HAP-1 (cell line): Measurements from ENCODE around the gene COX4I1.

ENCODE experiments used
- DNase-seq, 2 experiments: peaks; one replicate each; pipeline ENCODE4 v3.0.0-alpha.2; 2016 to 2020; ENCODE audit warnings: low spot score in 2 of 2
- H3K27me3 ChIP-seq: fragments of 250-450 bp; sonication (Bioruptor Pico); 2 replicates; pipeline ENCODE4 v1.5.1; 2020; ENCODE audit warnings: low read depth, mild to moderate bottlenecking, moderate library complexity
- H3K36me3 ChIP-seq: fragments of 250-450 bp; sonication (Bioruptor Pico); replicated peaks from 2 replicates; pipeline ENCODE4 v1.5.1; 2020; ENCODE audit warnings: mild to moderate bottlenecking
- H3K4me1 ChIP-seq: fragments of 250-450 bp; sonication (Bioruptor Pico); 2 replicates; pipeline ENCODE4 v1.5.1; 2020; ENCODE audit warnings: mild to moderate bottlenecking
- H3K4me3 ChIP-seq: fragments of 250-450 bp; sonication (Bioruptor Pico); 2 replicates; pipeline ENCODE4 v1.5.1; 2020; ENCODE audit warnings: mild to moderate bottlenecking, moderate library complexity
- H3K9me3 ChIP-seq: fragments of 250-450 bp; sonication (Bioruptor Pico); 2 replicates; pipeline ENCODE4 v1.5.1; 2020; ENCODE audit warnings: mild to moderate bottlenecking, moderate library complexity
- in situ Hi-C: fragments of 300-500 bp; cut with MboI; formaldehyde crosslinking; loops from 3 replicates; pipeline ENCODE4 v1.14.3; 2020; ENCODE audit warnings: low sequenced_read_pairs, inconsistent platforms, mixed read lengths

Gene COX4I1

GRCh38 chr16:85799497-85800320, at the start of gene COX4I1, which contains the start of gene EMC8:
Gene COX4I1 (plus strand): TSS chr16:85799695. CDS start chr16:85801206, 1,511 bp downstream.
Gene EMC8 (minus strand): TSS chr16:85799544. CDS start chr16:85799295, 249 bp downstream.
- Histone ChIP-seq H3K4me1 (peaks cover 19% of the 10 kb centered on the region; the same call in 1 of the 2 replicates), H3K9me3 (no peaks in the 10 kb centered on the region), H3K4me3 (peak within 1 kb of the TSS; percentile 88), H3K36me3 (peaks cover 77% of the 10 kb centered on the region), H3K27me3 (no peaks in the 10 kb centered on the region)
- in situ Hi-C loops: no loop called here
- DNase-seq: peak; percentile 92 to 96

DNA sequence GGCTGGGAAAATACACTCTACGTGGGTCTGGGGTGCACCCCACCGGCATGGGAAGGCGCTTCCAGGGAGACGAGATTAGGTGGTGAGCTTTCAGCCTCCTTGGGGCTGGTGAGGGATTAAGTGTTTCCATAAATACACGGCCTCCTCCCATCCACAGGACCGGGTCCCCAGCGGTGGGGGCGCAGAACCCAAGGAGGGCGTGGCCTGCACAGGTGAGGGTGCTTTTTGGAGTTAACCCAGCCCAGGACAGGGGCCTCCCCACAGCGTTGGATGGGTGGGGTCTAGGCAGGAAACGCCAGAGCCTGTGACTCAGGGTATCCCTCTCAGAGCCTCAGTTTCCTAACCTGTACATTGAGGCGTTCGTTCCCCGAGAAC, 49.7 kb upstream of the COX4I1 start:
- no peaks in the 10 kb centered on the region for H3K27me3 ChIP-seq
- peaks cover 9% of the 10 kb centered on the region for H3K4me1 ChIP-seq
- no peak for DNase-seq
- in situ Hi-C loops: no loop called here
- no peaks in the 10 kb centered on the region for H3K9me3 ChIP-seq
- no peaks in the 10 kb centered on the region for H3K36me3 ChIP-seq
- H3K4me3 ChIP-seq: peak overlapping the region; percentile 52

GRCh38 chr16:85750146-85750826, 49.2 kb upstream of the COX4I1 start:
- Histone ChIP-seq H3K36me3 (no peaks in the 10 kb centered on the region), H3K9me3 (no peaks in the 10 kb centered on the region), H3K27me3 (no peaks in the 10 kb centered on the region), H3K4me1 (peaks cover 9% of the 10 kb centered on the region), H3K4me3 (peak overlapping the region; percentile 52)
- peak in 1 of 2 experiments; percentile 70 for DNase-seq
- in situ Hi-C loops: no loop called here

- H3K27me3 ChIP-seq: no peaks in the 10 kb centered on the region
- H3K4me3 ChIP-seq: peak within 1 kb of the TSS; percentile 52
- peak; percentile 42 to 69 for DNase-seq
- in situ Hi-C loops: no loop called here
- H3K36me3 ChIP-seq: no peaks in the 10 kb centered on the region
- H3K9me3 ChIP-seq: no peaks in the 10 kb centered on the region
- peaks cover 9% of the 10 kb centered on the region for H3K4me1 ChIP-seq
Observed at GRCh38 chr16:85750827-85751697, 48.4 kb upstream of the COX4I1 start, which contains the start of gene C16orf74. Gene C16orf74 (minus strand): TSS chr16:85751096. CDS start chr16:85735217, 15,879 bp downstream.

- in situ Hi-C loops: no loop called here
- no peak for DNase-seq
- H3K27me3 ChIP-seq: no peaks in the 10 kb centered on the region
Observed at GRCh38 chr16:85751698-85752501, 47.6 kb upstream of the COX4I1 start.

GRCh38 chr16:85752511-85753420, 46.7 kb upstream of the COX4I1 start:
- Histone ChIP-seq H3K9me3 (no peaks in the 10 kb centered on the region), H3K27me3 (peaks cover 5% of the 10 kb centered on the region; the same call in 1 of the 2 replicates), H3K4me1 (peaks cover 9% of the 10 kb centered on the region), H3K36me3 (no peaks in the 10 kb centered on the region), H3K4me3 (no peak overlapping the region)
- in situ Hi-C loops: no loop called here
- DNase-seq: peak; percentile 27 to 71

More at GRCh38 chr16:85751698-85752501, 47.6 kb upstream of the COX4I1 start:
- peaks cover 9% of the 10 kb centered on the region for H3K4me1 ChIP-seq
- H3K36me3 ChIP-seq: no peaks in the 10 kb centered on the region
- no peaks in the 10 kb centered on the region for H3K9me3 ChIP-seq
- no peak overlapping the region for H3K4me3 ChIP-seq

DNA sequence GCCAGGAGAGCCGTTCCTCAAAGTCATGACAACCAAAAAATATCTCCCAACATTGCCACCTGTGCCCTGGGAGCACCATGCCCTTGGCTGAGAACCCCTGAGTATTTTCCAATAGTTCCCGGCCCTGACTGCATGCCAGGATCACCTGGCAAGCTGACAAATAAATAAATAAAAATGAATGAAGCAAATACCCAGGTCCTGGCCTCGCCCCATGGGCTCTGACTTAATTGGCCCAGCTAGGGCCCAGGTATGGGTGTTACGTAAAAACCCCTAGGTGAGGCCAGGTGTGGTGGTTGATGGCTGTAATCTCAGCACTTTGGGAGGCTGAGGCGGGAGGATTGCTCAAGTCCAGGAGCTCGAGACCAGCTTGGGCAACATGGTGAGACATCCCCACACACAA, 45.9 kb upstream of the COX4I1 start:
- peaks cover 5% of the 10 kb centered on the region; the same call in 1 of the 2 replicates for H3K27me3 ChIP-seq
- in situ Hi-C loops: no loop called here
- no peaks in the 10 kb centered on the region for H3K9me3 ChIP-seq
- no peak for DNase-seq
- H3K36me3 ChIP-seq: no peaks in the 10 kb centered on the region
- no peak overlapping the region for H3K4me3 ChIP-seq
- peaks cover 9% of the 10 kb centered on the region for H3K4me1 ChIP-seq

- in situ Hi-C loops: no loop called here
- Histone ChIP-seq H3K9me3 (no peaks in the 10 kb centered on the region), H3K4me1 (peaks cover 9% of the 10 kb centered on the region), H3K27me3 (peaks cover 5% of the 10 kb centered on the region; the same call in 1 of the 2 replicates), H3K4me3 (no peak overlapping the region), H3K36me3 (no peaks in the 10 kb centered on the region)
- DNase-seq: no peak
Observed at GRCh38 chr16:85753976-85754375, 45.5 kb upstream of the COX4I1 start.

DNA sequence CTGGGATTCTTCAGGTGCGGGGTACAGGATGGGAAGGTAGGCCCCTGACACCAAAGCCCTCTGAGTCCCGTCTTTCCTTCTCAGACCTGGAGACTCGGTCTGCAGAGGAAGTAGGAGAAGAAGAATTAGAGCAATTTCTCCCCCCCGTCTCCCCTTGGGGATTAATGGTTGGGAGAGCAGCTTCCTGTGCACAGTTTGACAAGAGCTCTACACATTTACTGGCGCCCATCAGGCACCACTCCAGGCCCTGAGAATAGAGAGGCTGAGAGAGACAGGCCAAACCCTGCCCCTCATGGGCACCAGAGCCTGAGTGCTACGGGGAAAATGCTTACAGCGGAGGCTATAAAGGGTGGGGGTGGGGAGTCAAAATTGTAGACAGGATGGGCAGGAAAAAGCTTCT, 45.1 kb upstream of the COX4I1 start:
- no peaks in the 10 kb centered on the region for H3K9me3 ChIP-seq
- H3K4me1 ChIP-seq: peaks cover 9% of the 10 kb centered on the region
- no peak overlapping the region for H3K4me3 ChIP-seq
- no peak for DNase-seq
- peaks cover 7% of the 10 kb centered on the region for H3K27me3 ChIP-seq
- in situ Hi-C loops: no loop called here
- H3K36me3 ChIP-seq: no peaks in the 10 kb centered on the region

GRCh38 chr16:85755929-85756768, 43.3 kb upstream of the COX4I1 start:
- no peaks in the 10 kb centered on the region for H3K9me3 ChIP-seq
- in situ Hi-C loops: no loop called here
- no peak overlapping the region for H3K4me3 ChIP-seq
- H3K4me1 ChIP-seq: peaks cover 1% of the 10 kb centered on the region; the same call in 1 of the 2 replicates
- no peaks in the 10 kb centered on the region for H3K36me3 ChIP-seq
- H3K27me3 ChIP-seq: peaks cover 25% of the 10 kb centered on the region
- no peak for DNase-seq

GRCh38 chr16:85757341-85757822, 42.1 kb upstream of the COX4I1 start:
- Histone ChIP-seq H3K27me3 (peaks cover 33% of the 10 kb centered on the region), H3K4me1 (no peaks in the 10 kb centered on the region), H3K4me3 (no peak overlapping the region), H3K36me3 (no peaks in the 10 kb centered on the region), H3K9me3 (no peaks in the 10 kb centered on the region)
- in situ Hi-C loops: no loop called here
- DNase-seq: no peak
